NCI-H2196 treated with DMSO at 0.1 percent for 48 hours (cell line): Measurements from ENCODE around the gene SQSTM1.
A peak's percentile ranks its signal among the peaks of the same experiment; 100 is the strongest.
"Not testable (repeated sequence)": the region's sequence is repeated elsewhere in the genome, so short reads cannot be mapped to it uniquely, and the experiment has no call there.

Experiments
- DNase-seq: peaks from one replicate; lab custom pipeline; 2025; ENCODE audit not compliant: unreplicated experiment; lab: John Stamatoyannopoulos, UW

Gene SQSTM1

DNA sequence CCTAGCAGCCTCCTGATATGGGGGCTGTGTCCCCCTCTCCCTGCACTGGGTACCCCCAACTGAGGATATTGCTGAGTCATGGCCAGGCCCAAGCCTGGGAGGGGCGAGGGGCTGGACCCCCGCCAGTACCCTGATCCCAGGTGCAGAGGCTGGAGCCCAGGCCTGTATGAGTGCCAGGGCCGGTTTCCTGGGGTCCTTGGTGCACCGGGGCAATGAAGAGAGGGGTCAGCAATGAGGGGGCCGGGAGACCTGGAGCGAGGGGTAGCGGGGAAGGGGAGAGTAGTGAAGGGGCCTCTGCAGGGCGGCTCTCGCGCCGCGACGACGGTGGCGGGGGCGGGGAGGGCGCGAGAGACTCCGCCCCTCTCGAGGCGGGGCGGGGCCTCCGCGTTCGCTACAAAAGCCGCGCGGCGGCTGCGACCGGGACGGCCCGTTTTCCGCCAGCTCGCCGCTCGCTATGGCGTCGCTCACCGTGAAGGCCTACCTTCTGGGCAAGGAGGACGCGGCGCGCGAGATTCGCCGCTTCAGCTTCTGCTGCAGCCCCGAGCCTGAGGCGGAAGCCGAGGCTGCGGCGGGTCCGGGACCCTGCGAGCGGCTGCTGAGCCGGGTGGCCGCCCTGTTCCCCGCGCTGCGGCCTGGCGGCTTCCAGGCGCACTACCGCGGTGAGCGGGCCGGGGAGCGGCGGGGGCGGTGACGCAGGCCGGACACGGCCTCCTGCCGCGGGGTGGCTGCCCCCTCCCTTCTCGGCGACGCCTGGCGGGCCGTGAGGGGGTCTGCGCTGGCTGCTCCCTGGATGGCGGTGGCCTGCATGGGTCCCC lies at the start of gene SQSTM1:
TSS of gene SQSTM1 (plus strand) at position 423 of the 815 bp plus-strand sequence. CDS start at position 455, 32 bp downstream.
- DNase-seq: peak; percentile 44

DNA sequence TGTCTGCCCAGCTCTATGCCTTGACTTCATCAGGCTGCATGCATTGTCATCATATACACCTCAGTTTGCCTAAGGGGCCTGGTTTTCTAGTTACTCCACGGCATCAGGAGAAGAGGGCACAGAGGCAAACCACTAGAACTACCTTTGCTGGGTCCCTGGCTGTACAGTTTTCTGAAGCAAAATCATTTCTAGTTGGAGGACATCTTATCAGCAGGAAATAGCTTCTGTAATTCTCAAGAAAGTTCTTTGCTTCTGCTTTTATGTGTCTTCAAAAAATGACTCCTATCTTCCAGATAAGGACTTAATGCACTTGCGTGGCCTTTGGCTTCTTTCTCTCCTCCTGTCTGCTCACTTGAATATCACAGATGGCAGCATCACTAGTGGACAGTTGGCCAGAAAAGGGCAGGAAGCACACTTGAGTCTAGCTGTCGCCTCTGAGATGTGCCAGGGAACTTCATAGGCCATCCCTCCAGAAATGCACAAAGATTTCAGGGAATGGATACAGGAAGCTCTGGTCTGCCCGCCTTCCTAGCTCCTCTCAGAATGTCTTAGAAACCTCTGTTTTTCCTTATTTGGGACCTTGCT lies 49.3 kb upstream of the SQSTM1 start:
- DNase-seq: no peak

DNA sequence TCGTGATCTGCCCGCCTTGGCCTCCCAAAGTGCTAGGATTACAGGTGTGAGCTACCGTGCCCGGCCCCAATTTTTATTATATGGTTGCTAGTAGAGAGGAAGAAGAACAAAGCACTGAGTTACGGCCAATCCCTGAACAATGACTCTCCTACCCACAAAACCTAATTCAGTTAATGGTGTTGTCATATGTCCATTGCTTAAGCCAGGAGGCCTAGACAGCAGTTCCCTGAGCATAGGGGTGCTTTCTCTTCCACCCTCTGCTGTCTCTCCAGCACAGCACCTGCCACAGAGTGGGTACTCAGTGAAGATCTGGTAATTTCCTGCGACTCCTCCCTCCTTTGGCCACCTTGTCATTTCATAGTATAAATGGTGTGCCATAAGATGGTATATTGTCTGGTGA lies 48.4 kb upstream of the SQSTM1 start:
- no peak for DNase-seq

DNA sequence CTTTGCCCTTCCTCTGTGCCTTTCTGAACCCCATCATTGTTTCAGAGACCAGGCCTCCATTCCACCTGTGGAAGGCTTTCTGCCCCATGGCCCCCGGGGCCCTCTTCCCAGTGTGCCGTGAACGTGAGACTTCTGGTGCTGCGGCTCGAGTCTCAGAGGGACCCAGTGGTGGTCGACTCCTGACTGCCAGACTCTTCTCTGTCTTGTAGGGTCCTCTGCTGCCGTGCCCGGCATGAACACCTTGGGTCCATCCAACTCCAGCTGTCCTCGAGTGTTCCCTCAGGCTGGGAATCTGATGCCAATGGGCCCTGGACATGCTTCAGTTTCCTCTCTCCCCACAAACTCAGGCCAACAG lies 47.0 kb upstream of the SQSTM1 start:
- no peak for DNase-seq

DNA sequence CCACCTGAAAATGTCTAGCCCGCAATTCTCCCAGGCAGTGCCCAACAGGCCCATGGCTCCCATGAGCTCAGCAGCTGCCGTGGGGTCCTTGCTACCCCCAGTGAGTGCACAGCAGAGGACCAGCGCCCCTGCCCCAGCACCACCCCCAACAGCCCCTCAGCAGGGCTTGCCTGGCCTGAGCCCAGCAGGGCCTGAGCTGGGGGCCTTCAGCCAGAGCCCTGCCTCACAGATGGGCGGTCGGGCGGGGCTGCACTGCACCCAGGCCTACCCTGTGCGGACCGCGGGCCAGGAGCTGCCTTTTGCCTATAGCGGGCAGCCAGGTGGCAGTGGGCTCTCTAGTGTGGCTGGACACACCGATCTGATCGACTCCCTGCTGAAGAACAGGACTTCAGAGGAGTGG lies 46.3 kb upstream of the SQSTM1 start:
- no peak for DNase-seq

DNA sequence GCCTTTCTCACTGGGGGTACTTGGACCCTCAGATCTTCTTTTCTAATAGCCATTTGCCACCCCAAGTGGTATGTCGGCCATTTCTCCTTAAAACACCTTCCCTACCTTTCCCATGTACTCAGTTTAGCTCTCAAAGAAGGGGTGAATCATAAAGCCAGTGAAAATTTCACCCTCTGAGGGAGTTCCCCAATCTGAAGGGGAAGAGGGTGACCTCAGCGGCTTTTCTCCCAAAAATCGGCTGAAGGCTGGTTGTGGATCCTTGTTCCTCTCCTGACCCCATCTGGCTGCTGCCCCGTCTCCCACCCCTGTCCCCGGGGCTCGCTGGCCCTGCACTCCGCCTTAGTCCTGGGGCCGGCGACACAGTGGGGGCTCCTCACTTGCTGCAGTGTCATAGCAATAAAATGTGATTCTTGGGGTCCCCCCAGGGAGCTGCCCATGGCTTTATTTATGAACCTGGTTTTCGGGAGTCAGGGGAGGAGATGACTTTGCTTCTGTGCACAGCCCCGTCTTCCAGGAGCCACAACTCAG lies 44.2 kb upstream of the SQSTM1 start:
- DNase-seq: no peak

DNA sequence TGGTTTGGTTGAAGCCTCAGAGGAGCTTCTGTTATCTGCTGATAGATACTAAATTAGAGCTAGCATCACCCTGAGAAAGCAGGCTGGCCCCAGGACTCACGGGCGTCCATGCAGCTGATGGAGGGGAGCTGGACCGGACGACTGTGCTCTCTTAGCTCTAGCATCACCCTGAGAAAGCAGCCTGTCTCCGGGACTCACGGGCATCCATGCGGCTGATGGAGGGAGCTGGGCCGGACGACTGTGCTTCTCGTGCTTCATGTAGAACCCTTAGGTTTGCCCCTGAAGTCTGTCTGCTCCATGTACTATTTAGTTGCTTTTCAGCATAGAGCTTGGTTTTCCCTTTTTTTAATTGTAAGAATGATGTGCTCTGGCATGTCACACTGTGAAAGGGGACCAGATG lies 43.2 kb upstream of the SQSTM1 start:
- DNase-seq: no peak

DNA sequence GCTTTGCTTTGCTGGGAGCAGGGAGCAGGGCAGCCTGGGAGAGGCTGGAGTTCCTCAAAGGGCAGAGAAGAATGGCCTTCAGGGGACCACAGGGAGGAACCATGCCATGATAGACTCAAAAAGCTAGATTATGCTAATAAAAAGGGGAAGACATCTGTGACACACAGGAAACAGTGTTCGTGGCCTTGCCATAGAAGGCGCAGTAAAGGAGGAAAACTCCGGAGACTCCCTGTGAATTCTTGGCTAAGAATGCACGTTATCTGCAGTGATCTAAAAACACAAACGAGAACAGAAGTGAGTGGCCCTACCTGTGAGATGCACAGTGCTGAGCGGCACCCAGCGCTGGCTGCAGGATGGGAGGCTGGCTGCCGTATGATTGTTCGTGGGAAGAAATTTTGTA lies 42.8 kb upstream of the SQSTM1 start:
- DNase-seq: no peak

DNA sequence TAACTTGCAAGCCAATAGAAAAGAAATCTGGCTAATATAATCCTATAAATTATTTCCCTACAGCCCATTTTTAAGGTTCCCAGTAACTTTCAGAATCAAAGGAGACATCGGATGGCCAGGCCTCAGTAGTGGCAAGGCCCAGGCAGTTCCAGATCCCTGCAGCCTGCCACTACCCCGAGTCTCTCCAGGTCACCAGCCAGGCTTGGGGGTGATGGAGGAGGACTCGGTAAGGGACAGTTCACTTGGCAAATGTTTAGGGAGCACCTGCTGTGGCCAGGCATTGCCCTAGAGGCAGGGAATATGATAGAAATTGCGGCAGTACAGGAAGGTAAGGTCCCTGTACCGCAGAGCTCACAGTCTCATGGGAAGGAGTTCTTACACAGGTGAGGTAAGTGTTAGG lies 42.1 kb upstream of the SQSTM1 start:
- DNase-seq: no peak

DNA sequence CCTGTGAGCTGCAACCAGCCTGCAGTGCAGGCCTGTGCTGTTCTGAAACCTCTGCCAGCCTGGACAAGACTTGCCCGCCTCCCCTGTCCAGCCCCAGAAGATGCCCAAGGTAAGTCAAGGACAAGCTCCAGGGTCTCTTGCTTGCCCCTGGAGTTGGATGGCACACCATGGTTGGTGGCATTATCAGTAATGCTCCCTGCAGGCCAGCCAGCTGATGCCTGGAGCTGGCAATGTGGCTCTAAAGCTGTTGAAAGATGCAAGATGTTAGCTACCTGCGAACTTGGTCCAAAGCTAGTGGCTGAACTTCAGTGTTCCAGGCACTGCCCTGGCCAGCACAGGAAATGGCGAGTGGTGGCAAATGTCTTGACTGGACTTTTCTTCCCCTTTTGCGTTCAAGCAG lies 40.9 kb upstream of the SQSTM1 start:
- DNase-seq: no peak

DNA sequence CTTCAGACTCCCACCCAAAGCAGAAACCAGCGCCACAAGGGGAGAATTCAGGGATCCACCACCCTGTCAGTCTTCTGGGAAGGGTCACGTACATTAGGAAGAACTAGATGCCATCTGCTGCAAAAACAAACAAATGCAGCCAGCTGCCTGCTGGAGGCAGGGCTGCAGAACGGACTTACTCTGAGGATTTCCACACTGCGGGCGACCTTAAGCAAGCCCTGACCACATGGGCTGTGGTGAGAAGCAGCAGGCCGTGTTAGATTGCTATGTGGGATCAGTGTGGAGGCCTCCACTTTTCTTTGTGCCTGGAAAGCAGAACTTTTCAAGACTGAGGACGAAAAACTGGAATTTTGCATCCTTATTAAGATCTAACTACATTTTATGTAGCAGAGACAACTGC lies 40.3 kb upstream of the SQSTM1 start:
- no peak for DNase-seq

DNA sequence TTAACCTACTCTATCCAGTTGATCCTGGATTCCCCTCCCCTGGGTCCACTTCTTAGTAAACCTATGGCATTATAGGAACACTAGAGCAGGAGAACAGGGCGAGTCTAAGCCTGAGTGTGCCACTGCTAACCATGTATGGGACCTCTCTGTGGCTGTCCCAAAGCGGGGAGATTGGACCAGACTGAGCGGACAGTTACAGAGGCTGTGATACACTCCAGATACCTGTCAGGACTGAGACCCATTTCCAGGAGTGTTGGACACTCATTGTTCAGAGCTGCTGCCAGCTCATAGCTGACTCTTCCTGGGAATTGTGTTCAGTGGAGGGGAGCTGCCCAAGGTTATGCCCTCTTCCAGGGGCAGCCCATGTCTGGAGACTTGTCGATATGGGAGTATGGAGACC lies 38.9 kb upstream of the SQSTM1 start:
- DNase-seq: no peak

DNA sequence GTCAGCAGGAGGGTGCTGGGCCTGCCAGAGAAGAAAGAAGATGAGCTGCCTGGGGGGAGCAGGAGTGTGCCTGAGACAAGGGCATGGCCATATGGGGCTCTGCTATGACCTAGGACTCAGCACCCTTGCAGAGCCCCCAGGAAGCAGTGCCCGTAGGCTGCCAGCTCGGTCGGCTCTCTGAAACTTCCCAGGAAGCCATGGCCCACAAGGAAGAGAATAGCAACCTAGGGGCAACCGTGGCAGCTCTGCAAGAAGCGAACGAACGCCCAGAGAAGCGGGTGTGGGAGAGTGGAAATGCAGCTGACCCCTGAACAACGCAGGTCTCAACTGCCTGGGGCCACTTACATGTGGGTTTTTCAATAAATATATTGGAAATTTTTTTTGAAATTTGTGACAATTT lies 37.6 kb upstream of the SQSTM1 start:
- no peak for DNase-seq

DNA sequence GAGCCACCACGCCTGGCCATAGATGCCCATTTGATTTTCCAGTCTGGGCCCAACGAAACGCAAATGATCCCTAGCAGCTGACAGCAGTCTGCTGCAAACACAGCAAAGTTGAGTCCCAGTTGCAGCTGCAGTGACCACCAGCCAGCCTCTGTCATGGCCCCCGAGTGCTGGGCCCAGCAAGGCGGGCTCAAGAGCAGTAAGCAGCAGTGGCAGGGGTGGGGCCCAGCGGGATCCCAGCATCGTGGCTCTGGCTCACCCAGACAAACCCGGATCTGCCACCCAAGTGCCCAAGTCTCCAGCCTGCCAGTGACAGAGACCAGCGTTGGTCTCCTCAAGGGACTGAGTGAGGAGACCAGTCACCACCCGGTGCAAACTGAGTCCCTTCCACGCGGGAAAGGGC lies 33.8 kb upstream of the SQSTM1 start:
- no peak for DNase-seq

DNA sequence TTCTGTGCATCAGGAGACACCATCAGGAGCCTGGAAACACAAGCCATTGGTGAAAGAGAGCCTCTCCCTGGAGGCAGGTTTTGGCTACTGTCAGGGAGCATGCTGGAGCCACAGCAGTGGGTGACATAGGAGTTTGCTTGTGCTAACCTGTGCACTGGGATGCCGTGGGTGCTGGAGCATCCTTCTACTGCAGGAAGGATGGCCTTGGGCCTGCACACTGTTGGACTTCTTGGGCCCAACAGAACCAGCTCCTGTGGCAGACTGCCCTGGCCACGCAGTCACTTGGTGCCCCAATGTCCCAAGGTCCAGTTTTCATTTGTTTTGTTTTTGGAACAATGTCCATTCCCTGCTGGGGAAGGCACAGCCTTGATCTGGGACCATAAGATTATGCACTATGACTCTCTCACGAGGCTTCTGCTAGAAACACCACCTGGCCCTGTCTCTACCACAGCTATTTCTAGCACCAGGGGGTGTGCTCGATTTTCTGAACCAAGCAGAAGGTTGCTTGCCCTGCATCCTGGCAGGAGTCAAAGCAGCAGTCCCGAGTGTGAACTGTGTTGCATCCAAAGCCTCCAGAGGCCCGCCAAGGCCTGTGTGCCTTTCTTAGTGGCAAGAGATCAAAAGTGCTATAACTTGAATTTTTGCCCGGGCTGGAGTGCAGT lies 32.4 kb upstream of the SQSTM1 start:
- DNase-seq: no peak

DNA sequence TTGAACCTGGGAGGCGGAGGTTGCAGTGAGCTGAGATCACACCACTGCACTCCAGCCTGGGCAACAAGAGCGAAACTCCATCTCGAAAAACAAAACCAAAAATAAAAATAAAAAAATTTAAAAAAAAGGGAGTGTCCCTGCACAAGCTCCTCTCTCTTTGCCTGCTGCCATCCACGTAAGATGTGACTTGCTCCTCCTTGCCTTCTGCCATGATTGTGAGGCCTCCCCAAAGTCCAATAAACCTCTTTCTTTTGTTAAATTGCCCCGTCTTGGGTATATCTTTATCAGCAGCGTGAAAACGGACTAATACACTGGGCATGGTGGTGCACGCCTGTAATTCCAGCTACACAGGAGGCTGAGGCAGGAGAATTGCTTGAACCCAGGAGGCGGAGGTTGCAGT lies 31.4 kb upstream of the SQSTM1 start:
- DNase-seq: not testable (repeated sequence)

DNA sequence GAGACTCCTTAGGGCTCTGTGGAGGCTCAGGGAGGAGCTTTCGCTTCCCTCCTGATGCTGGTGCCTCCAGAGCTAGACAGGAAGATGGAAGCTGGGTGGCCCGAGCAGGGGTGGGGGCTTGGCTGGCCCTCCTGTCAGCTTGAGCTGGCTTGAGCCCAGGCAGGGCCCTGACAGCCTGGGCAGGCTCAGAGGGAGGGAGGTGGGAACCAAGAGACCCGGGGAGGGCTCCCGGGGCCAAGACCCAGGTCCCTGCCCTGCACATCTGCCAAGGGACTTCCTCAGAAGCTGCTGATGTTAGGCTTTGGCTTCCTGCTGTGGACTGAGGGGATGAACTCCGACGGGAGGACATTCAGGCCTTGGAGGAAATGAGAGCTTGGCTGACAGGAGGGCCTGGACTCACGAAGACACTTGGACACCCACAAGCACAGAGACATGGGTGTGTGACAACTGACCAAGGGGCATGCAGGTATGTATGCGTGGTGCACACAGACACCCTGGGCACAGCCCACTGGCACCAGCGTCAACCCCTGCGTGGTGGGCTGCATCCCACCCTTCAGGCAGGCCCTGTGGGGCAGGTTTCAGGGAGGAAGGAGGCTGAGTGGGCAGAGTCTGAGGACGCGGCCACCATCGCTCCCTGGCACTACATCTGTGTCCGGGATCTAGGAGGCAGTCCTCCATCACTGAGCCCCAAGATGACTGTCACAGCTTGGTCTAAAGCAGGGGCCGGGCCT lies 28.7 kb upstream of the SQSTM1 start:
- no peak for DNase-seq

DNA sequence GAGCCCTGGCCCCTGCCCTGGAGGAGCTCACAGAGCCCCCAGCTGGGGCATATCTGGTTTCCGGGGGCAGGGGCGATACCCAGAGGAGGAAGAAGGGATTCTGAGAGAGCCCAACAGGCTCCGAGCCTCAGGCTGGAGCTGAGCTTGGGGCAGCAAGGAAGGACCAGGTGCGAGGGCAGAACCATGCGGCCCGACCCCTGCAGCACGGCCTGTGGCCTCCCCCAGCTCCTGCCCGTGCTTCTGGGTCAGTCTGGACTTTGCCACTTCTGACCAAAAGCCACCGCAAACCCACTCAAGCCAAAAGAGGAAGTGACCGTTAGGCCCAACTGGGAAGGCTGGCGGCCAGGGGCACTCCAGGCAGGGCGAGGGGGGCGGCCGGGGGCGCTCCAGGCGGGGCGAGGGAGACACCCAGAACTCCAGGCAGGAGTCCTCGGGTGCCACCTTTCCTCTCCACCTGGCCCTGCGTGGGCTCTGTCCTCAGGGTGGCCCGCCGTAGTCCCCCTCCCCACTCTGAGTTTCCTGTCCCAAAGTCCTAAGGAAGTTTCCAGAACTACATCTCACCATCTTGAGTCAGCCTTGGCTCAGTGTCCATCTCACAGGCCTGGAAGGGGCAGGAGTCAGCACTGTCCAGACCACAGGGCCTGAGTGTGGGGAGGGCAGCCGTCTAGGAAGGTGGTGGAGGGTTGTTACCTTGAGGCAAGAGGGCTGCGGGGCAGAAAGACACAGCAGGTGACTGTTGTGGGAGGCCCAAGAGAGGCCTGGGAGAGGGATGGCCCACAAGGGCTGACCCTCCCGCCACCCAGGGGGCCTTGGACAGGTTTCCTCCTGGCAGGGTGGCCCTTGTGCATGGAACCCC lies 27.9 kb upstream of the SQSTM1 start:
- no peak for DNase-seq

DNA sequence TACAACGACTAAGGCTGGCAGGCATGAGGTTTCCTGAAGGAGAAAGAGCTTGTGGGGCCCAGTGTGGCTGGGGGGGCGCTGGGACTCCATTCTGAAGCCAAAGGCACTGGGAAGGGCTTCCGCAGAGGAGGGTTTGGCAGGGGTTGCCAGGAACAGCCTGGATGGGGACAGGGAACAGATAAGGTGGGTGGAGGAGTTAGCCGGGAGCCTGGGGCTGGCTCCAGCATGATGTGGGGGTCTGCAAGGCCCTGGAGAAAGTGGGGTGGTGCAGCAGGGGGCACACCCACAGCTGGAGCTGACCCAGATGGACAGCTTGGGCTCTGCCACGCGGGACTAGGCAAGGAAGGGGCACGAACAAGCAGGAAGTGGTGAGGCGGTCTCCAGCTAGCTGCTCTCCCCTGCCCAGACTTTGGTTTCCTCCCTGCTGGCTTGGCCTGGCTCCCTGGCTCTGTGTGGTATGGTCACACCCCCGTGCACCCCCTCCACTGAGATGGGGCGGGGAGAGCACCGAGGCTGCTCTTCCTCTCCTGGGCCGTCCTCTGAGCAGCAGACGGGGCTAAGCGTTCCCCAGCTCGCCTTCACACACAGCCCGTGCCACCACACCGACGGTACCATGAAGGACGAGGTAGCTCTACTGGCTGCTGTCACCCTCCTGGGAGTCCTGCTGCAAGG lies 27.1 kb upstream of the SQSTM1 start, which contains the start of gene LTC4S:
TSS of gene LTC4S (plus strand) at position 519 of the 672 bp plus-strand sequence. CDS start at position 614, 95 bp downstream.
- DNase-seq: no peak

DNA sequence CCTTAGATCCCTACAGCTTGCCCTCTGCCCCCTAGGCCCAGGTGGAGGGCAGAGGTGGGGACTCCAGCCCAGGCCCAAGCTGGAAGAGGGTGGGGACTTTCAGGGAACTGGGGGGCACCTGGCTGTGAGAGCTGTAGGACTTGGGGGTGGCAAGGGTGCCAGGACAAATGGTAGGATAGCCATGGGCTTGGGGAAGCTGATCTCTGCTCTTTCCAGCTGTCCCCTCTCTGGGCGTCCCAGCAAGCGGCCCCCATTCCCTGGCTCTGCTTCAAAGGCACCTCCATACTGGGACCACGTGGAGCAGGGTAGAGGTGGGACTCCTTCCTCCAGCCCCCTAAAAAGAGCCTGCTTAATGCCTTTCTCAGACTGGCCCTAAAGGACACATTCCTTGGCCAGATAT lies 26.5 kb upstream of the SQSTM1 start:
- no peak for DNase-seq
